Measurements from ENCODE around the gene TNRC18.
"Not testable (repeated sequence)": the region's sequence is repeated elsewhere in the genome, so short reads cannot be mapped to it uniquely, and the experiment has no call there.

DNA sequence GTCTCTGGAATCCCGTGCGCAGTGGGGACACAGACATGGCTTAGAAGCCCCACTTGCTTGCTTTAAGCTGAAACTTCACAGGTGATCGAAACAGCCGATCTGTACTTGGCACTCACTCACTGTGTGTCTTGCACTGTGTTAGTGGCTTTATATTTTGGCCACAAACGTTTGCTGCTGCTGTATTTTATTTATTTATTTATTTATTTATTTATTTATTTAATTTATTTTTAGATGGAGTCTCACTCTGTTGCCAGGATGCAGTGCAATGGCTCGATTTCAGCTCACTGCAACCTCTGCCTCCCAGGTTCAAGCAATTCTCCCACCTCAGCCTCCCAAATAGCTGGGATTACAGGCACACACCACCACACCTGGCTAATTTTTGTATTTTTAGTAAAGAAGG, 63.6 kb downstream of the TNRC18 start:
- not testable (repeated sequence) for TF ChIP-seq RNF2 (IDR thresholded peaks at IDR 0.05; ENCODE audit: borderline replicate concordance, low read depth, low read length, missing control alignments, poor library complexity, severe bottlenecking); POLR2A (IDR thresholded peaks at IDR 0.05; ENCODE audit: control extremely low read depth in 1 of 2, low read depth in 2 of 2, low read length in 2 of 2)
